Embryonic facial prominence (tissue), 1 donor: ENCODE measurements around the gene MCCD1.

Experiments
- DNase-seq: peaks from one replicate; pipeline ENCODE4 v3.0.0-alpha.2; 2016; ENCODE audit errors: extremely low spot score

The MCCD1 gene

DNA sequence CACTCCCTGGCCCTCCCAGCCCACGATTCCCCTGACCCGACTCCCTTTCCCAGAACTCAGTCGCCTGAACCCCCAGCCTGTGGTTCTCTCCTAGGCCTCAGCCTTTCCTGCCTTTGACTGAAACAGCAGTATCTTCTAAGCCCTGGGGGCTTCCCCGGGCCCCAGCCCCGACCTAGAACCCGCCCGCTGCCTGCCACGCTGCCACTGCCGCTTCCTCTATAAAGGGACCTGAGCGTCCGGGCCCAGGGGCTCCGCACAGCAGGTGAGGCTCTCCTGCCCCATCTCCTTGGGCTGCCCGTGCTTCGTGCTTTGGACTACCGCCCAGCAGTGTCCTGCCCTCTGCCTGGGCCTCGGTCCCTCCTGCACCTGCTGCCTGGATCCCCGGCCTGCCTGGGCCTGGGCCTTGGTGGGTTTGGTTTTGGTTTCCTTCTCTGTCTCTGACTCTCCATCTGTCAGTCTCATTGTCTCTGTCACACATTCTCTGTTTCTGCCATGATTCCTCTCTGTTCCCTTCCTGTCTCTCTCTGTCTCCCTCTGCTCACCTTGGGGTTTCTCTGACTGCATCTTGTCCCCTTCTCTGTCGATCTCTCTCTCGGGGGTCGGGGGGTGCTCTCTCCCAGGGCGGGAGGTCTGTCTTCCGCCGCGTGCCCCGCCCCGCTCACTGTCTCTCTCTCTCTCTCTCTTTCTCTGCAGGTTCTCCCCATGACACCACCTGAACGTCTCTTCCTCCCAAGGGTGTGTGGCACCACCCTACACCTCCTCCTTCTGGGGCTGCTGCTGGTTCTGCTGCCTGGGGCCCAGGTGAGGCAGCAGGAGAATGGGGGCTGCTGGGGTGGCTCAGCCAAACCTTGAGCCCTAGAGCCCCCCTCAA lies 43.5 kb downstream of the MCCD1 start, which contains the start of gene LTA:
Gene LTA (plus strand): TSS at position 249 of the 871 bp plus-strand sequence. CDS start 454 bp downstream, at position 703.
- DNase-seq: no peak

DNA sequence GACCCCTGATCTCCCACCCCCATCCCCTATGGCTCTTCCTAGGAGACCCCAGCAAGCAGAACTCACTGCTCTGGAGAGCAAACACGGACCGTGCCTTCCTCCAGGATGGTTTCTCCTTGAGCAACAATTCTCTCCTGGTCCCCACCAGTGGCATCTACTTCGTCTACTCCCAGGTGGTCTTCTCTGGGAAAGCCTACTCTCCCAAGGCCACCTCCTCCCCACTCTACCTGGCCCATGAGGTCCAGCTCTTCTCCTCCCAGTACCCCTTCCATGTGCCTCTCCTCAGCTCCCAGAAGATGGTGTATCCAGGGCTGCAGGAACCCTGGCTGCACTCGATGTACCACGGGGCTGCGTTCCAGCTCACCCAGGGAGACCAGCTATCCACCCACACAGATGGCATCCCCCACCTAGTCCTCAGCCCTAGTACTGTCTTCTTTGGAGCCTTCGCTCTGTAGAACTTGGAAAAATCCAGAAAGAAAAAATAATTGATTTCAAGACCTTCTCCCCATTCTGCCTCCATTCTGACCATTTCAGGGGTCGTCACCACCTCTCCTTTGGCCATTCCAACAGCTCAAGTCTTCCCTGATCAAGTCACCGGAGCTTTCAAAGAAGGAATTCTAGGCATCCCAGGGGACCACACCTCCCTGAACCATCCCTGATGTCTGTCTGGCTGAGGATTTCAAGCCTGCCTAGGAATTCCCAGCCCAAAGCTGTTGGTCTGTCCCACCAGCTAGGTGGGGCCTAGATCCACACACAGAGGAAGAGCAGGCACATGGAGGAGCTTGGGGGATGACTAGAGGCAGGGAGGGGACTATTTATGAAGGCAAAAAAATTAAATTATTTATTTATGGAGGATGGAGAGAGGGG lies 44.7 kb downstream of the MCCD1 start:
- DNase-seq: no peak

DNA sequence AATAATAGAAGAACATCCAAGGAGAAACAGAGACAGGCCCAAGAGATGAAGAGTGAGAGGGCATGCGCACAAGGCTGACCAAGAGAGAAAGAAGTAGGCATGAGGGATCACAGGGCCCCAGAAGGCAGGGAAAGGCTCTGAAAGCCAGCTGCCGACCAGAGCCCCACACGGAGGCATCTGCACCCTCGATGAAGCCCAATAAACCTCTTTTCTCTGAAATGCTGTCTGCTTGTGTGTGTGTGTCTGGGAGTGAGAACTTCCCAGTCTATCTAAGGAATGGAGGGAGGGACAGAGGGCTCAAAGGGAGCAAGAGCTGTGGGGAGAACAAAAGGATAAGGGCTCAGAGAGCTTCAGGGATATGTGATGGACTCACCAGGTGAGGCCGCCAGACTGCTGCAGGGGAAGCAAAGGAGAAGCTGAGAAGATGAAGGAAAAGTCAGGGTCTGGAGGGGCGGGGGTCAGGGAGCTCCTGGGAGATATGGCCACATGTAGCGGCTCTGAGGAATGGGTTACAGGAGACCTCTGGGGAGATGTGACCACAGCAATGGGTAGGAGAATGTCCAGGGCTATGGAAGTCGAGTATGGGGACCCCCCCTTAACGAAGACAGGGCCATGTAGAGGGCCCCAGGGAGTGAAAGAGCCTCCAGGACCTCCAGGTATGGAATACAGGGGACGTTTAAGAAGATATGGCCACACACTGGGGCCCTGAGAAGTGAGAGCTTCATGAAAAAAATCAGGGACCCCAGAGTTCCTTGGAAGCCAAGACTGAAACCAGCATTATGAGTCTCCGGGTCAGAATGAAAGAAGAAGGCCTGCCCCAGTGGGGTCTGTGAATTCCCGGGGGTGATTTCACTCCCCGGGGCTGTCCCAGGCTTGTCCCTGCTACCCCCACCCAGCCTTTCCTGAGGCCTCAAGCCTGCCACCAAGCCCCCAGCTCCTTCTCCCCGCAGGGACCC lies 45.6 kb downstream of the MCCD1 start:
- no peak for DNase-seq

DNA sequence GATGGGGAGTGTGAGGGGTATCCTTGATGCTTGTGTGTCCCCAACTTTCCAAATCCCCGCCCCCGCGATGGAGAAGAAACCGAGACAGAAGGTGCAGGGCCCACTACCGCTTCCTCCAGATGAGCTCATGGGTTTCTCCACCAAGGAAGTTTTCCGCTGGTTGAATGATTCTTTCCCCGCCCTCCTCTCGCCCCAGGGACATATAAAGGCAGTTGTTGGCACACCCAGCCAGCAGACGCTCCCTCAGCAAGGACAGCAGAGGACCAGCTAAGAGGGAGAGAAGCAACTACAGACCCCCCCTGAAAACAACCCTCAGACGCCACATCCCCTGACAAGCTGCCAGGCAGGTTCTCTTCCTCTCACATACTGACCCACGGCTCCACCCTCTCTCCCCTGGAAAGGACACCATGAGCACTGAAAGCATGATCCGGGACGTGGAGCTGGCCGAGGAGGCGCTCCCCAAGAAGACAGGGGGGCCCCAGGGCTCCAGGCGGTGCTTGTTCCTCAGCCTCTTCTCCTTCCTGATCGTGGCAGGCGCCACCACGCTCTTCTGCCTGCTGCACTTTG lies 46.7 kb downstream of the MCCD1 start, which contains the start of gene TNF:
Gene TNF (plus strand): TSS at position 231 of the 567 bp plus-strand sequence. CDS start 177 bp downstream, at position 408.
- DNase-seq: no peak

GRCh38 chr6:31575952-31576685 lies 47.4 kb downstream of the MCCD1 start:
- no peak for DNase-seq

DNA sequence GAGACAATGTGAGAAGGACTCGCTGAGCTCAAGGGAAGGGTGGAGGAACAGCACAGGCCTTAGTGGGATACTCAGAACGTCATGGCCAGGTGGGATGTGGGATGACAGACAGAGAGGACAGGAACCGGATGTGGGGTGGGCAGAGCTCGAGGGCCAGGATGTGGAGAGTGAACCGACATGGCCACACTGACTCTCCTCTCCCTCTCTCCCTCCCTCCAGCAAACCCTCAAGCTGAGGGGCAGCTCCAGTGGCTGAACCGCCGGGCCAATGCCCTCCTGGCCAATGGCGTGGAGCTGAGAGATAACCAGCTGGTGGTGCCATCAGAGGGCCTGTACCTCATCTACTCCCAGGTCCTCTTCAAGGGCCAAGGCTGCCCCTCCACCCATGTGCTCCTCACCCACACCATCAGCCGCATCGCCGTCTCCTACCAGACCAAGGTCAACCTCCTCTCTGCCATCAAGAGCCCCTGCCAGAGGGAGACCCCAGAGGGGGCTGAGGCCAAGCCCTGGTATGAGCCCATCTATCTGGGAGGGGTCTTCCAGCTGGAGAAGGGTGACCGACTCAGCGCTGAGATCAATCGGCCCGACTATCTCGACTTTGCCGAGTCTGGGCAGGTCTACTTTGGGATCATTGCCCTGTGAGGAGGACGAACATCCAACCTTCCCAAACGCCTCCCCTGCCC lies 48.3 kb downstream of the MCCD1 start:
- no peak for DNase-seq

DNA sequence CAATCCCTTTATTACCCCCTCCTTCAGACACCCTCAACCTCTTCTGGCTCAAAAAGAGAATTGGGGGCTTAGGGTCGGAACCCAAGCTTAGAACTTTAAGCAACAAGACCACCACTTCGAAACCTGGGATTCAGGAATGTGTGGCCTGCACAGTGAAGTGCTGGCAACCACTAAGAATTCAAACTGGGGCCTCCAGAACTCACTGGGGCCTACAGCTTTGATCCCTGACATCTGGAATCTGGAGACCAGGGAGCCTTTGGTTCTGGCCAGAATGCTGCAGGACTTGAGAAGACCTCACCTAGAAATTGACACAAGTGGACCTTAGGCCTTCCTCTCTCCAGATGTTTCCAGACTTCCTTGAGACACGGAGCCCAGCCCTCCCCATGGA lies 48.8 kb downstream of the MCCD1 start:
- no peak for DNase-seq

GRCh38 chr6:31578184-31579118 lies 49.7 kb downstream of the MCCD1 start:
- no peak for DNase-seq

DNA sequence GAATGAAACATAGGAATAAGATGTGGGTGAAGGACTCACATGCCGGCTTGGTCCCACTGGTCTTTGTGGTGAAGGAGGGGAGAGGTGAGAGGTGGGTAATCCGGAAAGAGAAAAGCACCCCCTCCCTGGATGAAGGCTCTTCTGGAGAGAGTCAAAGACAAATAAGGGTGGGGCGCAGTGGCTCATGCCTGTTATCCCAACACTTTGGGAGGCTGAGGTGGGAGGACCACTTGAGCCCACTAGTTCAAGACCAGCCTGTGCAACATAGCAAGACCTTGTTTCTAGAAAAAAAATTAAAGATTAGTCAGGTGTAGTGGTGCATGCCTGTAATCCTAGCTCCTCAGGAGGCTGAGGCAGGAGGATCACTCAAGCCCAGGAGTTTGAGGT lies 50.4 kb downstream of the MCCD1 start:
- DNase-seq: no peak
